HG03025 (cell line): ENCODE measurements around the gene MED9.

Experiments used
- ATAC-seq: cut with Tn5 transposase; IDR thresholded peaks from one replicate; pipeline ENCODE4 v1.9.1; 2021; ENCODE audit warnings: mild to moderate bottlenecking, moderate library complexity; ENCODE audit not compliant: unreplicated experiment, low FRiP score

The MED9 gene

GRCh38 chr17:17512866-17513265 lies 36.1 kb downstream of the MED9 start:
- ATAC-seq, result no peak

DNA sequence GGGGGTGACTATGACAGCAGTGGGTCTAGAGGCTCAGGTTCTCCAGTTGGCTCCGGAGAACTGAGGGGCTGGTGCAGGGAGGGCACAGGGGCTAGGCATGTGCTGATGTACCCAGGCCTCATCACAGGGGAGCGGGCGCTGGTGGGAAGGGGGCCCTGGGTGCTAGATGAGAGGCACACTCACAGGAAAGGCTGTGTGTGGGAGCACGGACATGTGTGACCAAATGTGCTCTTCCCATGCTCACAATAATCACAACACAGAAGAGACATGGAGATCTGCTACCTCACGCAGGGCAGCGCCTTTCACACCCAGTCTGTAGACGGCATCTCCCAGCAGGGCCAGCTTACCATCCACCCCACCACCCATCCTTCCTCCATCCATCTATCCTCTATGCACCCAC lies 36.8 kb downstream of the MED9 start:
- ATAC-seq, result no peak

- no peak for ATAC-seq
Measured at GRCh38 chr17:17514361-17514992, 37.7 kb downstream of the MED9 start.

DNA sequence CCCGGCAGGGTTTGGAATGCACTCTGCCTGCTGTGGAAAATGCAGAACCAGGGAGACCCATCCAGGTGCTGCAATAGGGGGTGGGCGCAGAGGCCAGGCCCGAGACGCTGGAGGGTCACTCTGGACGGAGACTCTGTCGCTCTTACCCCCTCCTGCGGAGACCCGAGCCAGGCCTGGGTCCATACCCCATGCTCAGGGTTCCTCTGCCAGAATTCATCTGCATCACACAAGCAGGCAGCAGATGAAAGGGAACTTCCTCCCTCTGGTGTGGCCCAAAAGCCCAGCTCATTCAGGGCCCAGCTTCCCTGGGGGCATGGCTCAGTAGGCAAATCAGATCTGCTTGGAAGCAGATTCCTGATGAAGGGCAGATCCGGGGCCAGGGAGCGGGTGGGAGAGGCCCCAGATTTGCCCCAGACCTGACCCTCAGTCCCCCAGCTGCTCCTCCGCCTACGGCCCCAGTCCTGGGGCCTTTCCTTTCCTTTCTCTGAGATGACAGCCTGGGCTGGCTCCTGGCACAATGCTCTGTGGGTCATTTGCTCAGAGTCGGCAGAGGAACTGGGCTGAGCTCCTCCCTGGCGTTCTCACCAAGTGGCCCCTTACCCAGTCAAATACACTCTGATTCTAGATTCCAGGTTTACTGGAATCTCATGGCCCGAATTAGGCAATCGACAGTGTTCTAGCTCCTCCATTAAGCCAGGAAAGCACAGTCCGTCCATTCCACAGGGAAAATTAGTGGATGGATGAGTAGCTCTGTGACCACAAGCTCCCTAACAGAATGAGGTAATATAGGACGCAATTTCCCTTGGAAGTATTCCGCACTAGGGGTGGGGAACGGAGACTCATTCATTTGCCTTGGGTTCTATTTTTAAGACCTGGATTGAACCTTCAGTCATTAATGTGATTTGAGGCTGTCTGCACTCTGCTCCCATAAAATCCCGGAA lies 38.5 kb downstream of the MED9 start:
- ATAC-seq, result no peak

DNA sequence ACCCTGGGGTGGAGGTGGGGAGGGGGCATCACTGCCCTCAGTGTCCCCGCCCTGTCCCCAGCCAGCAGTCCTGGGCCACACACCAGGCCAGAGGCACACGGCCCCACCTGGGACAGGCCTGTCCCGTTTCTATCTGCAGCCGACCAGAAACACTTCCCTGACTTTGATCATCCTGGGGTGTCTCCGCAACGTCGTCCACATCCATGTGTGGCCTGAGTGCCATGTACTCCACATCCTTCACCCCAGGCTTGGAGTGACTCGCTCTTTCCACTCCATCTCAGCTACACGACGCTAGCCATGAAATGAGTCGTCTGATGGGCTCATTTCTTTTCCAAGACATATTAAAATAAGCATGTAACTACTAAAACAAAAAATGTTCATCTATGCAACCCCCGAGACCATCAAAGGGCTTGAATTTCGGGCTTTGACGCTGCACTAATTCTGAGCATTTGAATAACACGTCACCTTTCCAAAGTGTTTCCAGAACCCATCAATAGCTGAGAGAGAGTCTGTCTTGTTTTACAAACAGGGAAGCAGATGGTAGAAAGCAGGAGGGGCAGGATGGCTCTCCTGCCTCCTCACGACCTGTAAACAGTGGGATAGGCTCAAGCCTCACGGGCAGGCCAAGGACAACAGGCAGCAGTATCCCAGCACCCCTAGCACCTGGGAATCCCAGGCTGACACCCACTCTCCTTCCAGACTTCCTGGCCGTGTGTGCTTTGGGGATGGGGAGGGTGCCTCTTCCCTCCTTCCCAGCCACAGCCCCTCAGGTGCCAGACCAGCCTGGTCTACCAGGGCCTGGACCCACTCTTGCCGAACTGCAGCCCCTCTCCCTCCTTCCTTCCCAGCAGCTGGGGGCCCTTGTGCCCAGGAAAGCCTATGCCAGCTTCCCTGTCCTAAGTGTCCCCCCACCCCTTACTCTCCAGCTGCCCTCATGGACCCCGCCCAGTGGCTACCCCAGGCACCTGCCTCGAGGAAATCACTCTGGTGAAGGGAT lies 39.4 kb downstream of the MED9 start:
- no peak for ATAC-seq

- no peak for ATAC-seq
Measured at GRCh38 chr17:17516941-17517720, 40.3 kb downstream of the MED9 start.

GRCh38 chr17:17518014-17518413 lies 41.2 kb downstream of the MED9 start:
- no peak for ATAC-seq

DNA sequence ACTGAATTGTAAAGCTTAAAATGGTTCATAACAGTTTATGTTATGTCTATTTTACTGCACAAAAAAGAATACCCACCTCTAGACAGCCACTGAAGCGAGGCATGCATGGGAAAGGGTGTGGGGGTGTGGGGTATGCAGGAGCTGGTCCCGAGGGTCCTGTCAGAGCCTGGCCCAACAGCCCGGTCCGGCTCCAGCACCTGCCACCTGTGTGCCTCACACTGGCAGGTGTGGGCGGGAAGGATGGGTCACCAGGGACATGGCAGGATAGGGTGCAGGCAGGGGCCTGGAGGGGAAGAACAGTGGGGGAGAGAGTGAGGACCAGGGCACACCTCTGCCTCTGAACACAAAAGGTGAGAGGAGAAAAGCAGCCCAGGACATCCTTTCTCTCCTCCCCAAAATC lies 42.2 kb downstream of the MED9 start:
- ATAC-seq, result no peak

- no peak for ATAC-seq
Measured at GRCh38 chr17:17519886-17520285, 43.1 kb downstream of the MED9 start.

DNA sequence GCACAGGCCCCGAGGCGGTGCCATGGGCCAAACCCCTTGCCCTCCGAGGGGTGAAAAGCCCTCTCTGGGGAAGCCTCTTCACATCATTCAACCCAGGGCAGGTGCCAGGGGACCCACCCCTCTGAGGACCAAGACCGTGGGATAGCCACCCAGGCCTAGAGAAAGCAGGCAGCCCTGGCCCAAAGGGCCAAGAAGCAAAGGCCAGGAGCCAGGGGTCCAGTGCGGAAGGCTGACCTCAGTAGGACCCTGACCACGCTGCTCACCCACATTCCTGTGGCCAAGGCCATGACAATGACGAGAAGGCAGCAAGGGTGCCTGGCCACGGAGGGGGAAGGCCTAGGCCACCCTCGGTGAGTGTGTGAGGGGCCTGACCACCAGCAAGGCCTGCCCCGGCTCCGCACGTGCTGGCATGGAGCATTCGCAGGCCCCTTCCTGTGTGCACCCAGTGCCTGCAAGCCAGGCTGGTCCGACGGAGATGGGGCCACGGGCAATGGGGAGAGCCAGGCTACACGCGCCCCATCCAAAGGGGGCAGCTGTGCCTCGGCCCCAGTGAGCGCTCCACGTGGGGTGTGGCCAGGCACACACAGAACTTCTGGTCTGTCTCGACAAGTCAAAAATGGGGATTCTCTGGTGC lies 43.9 kb downstream of the MED9 start:
- no peak for ATAC-seq

GRCh38 chr17:17523001-17523730 lies 46.4 kb downstream of the MED9 start:
- ATAC-seq, result no peak

GRCh38 chr17:17523731-17524490 lies 47.1 kb downstream of the MED9 start:
- ATAC-seq, result no peak

GRCh38 chr17:17525311-17525710 lies 48.5 kb downstream of the MED9 start:
- ATAC-seq, result no peak

GRCh38 chr17:17525956-17526355 lies 49.2 kb downstream of the MED9 start:
- ATAC-seq, result no peak

DNA sequence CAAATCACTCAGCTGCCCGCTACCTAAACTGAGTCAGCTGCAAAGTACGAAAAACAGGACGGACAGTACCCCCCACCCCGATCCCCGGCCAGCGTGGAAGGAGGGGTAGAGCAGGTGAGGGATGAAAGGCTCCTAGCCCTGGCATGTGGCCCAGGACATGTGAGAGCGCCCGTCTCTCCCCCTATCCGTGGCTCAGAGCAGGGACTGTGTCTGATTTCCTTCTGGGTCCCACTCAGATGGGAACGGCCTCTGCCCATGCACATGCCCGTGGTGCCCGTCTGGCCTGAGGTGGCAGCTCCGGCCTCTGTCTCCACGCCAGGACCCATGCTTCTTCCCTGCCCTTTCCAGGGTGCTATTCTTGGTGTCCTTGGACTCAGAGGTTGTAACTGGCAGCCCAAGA lies 49.6 kb downstream of the MED9 start:
- no peak for ATAC-seq

DNA sequence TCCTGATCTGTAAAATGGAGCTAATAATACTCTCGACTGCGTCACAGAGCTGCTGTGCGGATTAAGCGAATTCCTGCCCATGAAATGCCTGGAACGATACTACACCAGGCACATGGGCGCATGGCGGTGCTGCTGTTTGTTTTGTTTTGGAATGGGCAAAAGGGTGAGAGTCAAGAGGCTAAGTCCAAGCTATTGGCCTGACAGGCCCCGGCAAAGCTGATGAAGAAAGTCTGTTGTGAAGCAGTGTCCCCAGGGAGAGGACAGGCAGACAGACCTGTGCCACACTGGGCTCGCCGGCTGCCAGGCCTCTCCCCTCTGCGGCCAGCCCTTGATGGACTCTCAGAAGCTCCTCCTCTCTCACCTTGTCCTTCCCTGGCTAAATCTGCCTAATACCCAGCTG lies 50.7 kb downstream of the MED9 start:
- no peak for ATAC-seq

DNA sequence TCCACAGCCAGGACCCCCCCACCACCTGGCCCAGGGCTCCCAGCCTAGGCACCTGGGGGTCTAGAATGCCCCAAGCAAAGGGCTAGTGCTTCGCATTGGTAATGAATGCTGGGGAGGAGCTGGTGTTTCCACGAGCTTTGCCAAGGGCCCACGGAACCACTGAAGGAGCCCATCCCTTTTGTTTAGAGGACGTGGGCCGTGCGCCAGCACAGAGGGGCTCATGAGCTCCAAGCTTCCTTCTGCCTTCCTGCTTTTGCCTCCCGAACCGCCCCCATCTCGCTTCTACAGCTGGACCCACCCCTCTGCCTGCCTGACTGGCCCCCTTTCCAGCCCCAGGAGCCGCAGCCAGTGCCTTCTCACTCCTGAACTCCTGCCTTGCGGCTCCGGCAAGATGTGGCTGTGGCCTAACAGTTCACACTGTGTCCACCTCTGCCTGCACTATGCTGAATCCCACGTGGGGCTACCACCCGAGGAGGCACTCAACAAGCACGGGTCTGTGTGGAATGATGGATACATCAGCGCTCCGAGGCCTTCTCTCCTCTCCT lies 51.2 kb downstream of the MED9 start:
- no peak for ATAC-seq
